GM12801 (cell line): Measurements from ENCODE around the gene AP4S1.

Experiments used
- TF ChIP-seq, protein P1 (sequence below): IDR thresholded peaks from one replicate; pipeline ENCODE4 v1.5.1; 2011; ENCODE audit warnings: control low read depth; ENCODE audit not compliant: insufficient read length; ENCODE audit errors: extremely low read depth

Gene AP4S1

DNA sequence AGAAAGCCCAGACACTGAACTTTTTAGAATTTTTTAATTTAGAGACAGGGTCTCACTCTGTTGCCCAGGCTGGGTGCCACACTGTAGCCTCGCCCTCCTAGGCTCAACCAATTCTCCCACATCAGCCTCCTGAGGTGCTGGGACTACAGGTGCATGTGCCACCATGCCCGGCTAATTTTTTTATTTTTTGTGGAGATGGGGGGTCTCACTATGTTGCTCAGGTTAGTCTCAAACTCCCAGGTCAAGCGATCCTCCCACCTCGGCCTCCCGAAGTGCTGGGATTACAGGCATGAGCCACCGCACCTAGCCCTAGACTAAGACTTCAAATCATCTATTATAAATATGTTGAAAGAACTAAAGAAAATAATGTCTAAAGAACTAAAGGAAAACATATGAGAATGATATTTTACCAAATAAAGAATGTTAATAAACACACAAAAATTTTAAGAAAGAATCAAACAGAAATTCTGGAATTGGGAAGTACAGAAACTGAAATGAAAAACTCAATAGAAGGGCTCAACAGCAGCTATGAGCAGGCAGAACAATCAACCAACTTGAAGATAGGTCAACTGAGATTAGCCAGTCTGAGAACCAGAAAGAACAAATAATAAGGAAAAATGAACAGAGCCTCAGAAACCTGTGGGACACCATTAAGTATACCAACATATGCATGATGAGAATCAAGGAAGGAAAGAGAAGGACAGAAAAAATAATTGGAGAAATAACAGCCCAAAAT is 26.2 kb upstream of the AP4S1 start:
- TF ChIP-seq, protein P1, sequence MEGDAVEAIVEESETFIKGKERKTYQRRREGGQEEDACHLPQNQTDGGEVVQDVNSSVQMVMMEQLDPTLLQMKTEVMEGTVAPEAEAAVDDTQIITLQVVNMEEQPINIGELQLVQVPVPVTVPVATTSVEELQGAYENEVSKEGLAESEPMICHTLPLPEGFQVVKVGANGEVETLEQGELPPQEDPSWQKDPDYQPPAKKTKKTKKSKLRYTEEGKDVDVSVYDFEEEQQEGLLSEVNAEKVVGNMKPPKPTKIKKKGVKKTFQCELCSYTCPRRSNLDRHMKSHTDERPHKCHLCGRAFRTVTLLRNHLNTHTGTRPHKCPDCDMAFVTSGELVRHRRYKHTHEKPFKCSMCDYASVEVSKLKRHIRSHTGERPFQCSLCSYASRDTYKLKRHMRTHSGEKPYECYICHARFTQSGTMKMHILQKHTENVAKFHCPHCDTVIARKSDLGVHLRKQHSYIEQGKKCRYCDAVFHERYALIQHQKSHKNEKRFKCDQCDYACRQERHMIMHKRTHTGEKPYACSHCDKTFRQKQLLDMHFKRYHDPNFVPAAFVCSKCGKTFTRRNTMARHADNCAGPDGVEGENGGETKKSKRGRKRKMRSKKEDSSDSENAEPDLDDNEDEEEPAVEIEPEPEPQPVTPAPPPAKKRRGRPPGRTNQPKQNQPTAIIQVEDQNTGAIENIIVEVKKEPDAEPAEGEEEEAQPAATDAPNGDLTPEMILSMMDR = no peak

DNA sequence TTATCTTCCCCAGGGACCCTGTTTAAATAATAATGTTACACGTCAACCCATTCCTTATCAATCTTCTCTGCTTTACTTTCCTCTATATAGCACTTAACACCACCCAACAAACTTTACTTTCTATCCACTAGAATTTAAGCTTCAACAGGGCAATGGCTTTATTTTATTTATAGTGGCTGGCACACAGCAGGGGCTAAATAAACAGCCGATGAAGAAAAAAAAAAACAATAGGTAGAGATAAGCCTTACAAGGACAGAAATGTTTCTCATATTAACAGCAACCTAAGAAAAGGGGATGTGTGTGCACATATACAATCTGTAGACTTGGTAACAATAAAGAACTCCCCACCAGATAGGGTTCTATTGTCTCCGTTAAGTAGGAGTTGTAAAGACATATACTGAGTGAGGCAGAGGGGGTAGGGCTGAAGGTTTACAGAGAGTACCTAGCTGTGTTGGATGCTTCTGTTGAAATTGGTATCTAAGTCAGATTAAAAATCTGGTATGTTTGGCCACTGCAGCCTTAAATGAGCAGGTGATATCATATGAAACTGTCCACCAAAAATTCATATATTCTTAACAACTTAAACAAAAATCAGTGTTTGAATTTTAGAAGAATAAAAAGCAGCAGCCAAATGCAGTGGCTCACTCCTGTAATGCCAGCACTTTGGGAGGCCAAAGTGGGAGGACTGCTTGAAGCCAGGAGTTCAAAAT is 24.7 kb upstream of the AP4S1 start:
- TF ChIP-seq, protein P1 = no peak

DNA sequence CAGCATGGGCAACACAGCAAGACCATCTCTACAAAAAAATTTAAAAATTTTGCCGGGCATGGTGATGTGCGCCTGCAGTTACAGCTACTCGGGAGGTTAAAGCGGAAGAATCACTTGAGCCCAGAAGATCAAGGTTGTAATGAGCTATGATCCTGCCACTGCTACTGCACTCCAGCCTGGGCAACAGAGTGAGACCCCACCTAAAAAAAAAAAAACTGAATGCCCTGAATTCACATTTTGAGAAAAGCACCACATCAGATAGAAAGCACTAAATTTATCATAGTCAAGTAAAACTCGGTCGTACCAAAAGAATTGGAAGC is 24.1 kb upstream of the AP4S1 start:
- TF ChIP-seq, protein P1 = no peak

DNA sequence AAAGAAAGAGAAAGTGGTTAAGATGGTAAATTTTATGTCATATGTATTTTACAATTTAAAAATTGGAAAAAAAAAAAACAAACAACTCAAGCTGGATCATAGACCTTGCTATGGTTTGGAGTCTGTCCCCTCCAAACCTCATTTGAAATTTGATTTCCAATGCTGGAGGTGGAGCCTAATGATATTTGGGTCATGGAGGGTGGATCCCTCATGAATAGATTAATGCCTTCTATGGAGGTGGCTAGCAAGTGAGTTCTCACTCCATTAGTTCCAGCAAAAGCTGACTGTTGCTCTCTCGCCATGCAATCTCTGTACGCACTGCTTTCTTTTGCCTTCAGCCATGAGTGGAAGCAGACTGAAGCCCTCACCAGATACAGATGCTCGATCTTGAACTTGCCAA is 22.2 kb upstream of the AP4S1 start:
- TF ChIP-seq, protein P1 = no peak

DNA sequence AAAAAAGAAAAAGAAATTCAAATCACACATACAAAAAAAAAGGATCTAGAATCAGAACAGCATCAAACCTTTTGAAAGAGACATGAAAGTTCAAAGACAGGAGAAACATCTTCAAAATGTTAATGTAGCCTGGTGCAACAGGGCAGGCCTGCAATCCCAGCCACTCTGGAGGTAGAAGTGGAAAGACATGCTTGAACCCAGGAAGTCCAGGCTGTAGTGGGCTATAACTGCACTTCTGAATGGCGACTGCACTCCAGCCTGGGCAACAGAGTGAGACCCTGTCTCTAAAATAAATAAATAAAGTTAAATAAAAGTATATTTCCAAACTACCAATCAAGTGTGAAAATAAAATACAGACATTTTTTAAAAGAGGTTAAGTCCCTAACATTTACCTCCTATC is 18.7 kb upstream of the AP4S1 start:
- TF ChIP-seq, protein P1 = no peak

DNA sequence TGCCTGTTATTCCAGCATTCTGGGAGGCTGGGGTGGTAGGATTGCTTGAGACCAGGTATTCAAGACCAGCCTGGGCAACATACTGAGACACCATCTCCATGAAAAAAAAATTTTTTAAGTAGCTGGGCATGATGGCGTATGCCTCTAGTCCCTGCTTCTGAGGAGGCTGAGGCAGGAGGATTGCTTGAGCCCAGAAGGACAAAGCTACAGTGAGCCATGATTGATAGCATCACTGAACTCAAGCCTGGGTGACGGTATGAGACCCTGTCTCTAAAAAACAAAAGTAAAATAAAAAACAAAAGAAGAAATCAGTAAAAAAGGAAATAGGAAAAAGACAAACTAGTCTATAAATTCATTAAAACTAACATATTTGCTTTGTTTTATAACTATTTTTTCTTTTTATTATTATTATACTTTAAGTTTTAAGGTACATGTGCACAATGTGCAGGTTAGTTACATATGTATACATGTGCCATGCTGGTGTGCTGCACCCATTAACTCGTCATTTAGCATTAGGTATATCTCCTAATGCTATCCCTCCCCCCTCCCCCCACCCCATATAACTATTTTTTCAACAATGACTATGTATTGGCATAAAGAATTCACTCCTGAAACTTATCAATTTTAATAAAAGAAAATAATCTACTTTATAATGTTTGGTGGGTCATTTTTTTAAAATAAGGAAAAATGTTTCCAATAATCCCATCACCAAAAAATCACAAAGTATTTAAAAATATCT is 15.4 kb upstream of the AP4S1 start:
- TF ChIP-seq, protein P1 = no peak

DNA sequence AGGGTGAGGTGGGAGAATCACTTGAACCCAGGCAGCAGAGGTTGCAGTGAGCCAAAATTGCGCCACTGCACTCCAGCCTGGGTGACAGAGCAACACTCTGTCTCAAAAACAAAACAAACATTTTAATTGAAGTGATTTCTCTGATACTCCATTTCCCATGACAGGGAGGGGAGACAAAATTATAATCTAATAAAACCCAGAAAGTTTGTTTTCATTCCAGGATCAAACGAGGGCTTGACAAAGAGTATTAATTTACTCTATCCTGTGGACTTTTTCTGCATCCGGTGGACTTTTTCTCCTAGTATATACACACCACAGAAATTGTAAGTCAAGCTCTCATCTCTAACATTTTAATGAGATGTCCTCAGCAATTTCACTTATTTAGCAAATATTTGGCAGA is 14.5 kb upstream of the AP4S1 start:
- TF ChIP-seq, protein P1 = no peak
